Stimulated activated memory B cell treated with anti-CD40 and anti-IgM and Interleukin-4, amounts not matched to agents 10 μg/mL and 1 μg/mL and 100 μg/mL, for 72 hours (primary cell): ENCODE data around the gene SETX.

Experiments used
- ATAC-seq: fragments of 150-1000 bp; cut with Tn5 transposase; 2 replicates; pipeline ENCODE4 v1.10.0; 2021
- H3K27ac Mint-ChIP-seq: one replicate; pipeline ENCODE4 v1.8.0; 2022; ENCODE audit warnings: mild to moderate bottlenecking, mixed read lengths
- H3K27me3 Mint-ChIP-seq: one replicate; pipeline ENCODE4 v1.8.0; 2022; ENCODE audit warnings: mixed read lengths
- H3K36me3 Mint-ChIP-seq: one replicate; pipeline ENCODE4 v1.8.0; 2022; ENCODE audit warnings: mixed read lengths
- H3K4me1 Mint-ChIP-seq: one replicate; pipeline ENCODE4 v1.8.0; 2022; ENCODE audit warnings: mixed read lengths
- H3K4me3 Mint-ChIP-seq: one replicate; pipeline ENCODE4 v1.8.0; 2022; ENCODE audit warnings: mild to moderate bottlenecking, moderate library complexity, mixed read lengths
- H3K9me3 Mint-ChIP-seq: one replicate; pipeline ENCODE4 v1.8.0; 2022; ENCODE audit warnings: mixed read lengths

The SETX gene

DNA sequence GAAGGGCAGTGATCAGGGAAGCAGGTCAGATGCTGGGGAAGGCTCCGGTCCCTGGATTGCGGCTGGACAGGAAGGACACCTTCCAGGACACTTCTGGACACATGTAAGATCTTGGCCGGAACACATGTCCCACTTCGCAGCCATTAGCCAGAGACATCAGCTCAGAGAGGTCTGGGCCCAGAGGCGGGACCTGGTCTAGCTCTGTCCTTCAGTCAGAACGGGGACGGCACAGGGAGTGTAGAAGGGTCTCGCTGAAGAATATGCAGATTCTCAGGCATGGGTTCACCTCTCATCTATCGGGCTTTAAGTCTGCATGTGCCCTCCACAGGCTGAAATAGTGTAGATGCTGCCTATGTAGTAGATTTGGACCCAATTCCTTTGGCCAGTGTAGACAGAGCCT is 119.7 kb downstream of the SETX start:
- H3K4me3 Mint-ChIP-seq = no peak overlapping the region
- peaks cover 29% of the 10 kb centered on the region for H3K4me1 Mint-ChIP-seq
- no peaks in the 10 kb centered on the region for H3K9me3 Mint-ChIP-seq
- H3K36me3 Mint-ChIP-seq = no peaks in the 10 kb centered on the region
- H3K27me3 Mint-ChIP-seq = peaks cover 29% of the 10 kb centered on the region
- no peak overlapping the region for H3K27ac Mint-ChIP-seq
- ATAC-seq = no peak

DNA sequence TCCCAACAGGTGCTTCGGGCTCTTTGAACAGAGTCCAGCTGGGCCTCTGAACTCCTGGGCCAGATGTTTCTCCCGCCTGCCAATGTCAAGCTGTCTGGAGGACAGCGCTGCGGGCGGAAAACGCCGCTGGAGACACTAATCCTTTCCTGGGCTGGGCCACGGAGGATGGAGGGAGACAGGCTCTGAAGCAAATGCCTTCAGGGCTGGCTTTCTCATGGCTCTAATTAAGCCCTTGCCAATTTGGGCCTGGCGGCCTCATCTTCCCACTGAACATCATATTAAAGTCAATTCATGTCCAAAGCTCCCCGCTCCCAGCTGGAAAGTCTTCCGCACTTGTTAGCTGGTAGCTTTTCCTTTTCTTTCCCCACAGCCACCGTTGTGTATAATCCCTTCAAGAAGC is 120.3 kb downstream of the SETX start:
- no peak overlapping the region for H3K4me3 Mint-ChIP-seq

DNA sequence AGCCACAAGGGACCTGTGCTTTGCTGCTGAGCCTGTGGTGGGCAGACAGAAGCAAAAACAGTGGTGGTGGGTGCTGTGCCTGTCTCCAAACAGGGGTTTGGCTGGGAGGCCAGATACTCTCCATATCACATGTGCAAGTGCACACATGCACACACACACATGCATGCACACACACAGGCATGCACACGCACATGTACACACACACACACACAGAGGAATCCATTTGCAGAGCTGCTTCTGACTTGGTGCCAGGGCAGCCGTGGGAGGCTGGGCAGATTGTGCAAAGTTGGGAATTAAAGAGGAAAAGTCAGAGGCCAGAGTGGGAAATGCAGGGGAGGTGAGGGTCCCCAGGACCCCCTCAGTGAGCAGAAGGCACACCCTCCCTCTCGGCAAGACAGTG is 121.6 kb downstream of the SETX start:
- H3K27ac Mint-ChIP-seq = no peak overlapping the region
- H3K9me3 Mint-ChIP-seq = no peaks in the 10 kb centered on the region
- H3K4me1 Mint-ChIP-seq = peaks cover 13% of the 10 kb centered on the region
- no peaks in the 10 kb centered on the region for H3K36me3 Mint-ChIP-seq
- no peak overlapping the region for H3K4me3 Mint-ChIP-seq
- no peak for ATAC-seq
- H3K27me3 Mint-ChIP-seq = peaks cover 49% of the 10 kb centered on the region

More for the DNA sequence above, 120.3 kb downstream of the SETX start:
- no peaks in the 10 kb centered on the region for H3K9me3 Mint-ChIP-seq
- ATAC-seq = no peak
- peaks cover 23% of the 10 kb centered on the region for H3K4me1 Mint-ChIP-seq
- H3K27me3 Mint-ChIP-seq = peaks cover 35% of the 10 kb centered on the region
- no peaks in the 10 kb centered on the region for H3K36me3 Mint-ChIP-seq
- H3K27ac Mint-ChIP-seq = no peak overlapping the region

DNA sequence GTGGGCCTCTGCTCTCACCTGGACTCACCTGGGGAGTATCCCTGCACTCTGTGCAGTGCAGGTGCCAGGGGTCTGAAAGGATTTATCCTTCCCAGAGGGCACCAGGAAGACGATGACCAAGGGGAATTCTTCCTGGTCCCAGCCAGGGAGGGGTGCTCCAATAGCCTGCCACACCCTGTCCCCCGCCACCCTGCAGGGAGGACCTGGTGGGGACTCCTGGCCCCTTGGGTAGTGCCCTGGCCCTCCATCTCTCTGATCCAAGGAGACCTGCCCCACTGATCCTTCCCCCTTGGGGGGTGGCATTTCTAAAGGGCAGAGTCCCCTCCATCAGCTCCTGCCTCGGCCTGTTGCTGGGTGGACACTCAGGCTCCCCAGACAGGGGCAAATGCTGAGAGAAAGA is 122.3 kb downstream of the SETX start:
- Mint-ChIP-seq H3K36me3 (no peaks in the 10 kb centered on the region), H3K27me3 (peaks cover 55% of the 10 kb centered on the region), H3K4me3 (no peak overlapping the region), H3K4me1 (peaks cover 13% of the 10 kb centered on the region), H3K9me3 (no peaks in the 10 kb centered on the region), H3K27ac (no peak overlapping the region)
- ATAC-seq = no peak

DNA sequence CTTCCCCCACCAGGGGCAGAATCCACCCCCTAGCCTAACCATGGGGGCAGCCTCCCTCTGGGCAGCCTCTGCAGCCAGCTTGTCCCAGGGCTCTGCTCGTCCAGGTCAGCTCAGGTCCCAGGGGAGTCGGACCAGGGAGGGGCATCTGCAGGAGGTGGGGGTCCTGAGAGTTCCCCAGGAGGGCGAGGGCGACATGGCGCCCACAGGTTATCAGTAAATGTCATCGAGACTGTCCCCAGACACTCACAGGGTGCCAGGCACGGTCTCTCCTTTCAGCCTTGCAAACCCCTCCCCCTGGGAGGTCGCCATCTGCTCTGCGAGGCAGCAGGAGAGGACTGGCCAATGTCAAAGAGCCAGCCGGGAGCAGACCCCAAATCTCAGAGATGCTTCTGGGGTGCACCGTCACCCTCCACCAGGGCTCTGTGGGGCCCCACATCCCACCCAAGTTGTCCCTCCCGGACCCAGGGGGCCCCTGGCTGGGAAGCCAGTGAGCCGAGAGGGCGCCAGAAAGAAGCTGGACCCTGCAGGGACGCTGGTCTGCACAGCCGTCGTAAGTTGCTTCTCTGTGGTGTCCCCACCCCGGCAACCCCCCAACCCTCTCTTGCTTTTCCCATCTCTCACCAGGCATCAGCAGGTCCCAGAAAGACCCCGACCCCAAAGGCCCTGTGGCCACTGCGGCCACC is 123.6 kb downstream of the SETX start:
- H3K36me3 Mint-ChIP-seq = no peaks in the 10 kb centered on the region
- ATAC-seq = no peak
- no peak overlapping the region for H3K27ac Mint-ChIP-seq
- H3K4me3 Mint-ChIP-seq = no peak overlapping the region
- peaks cover 67% of the 10 kb centered on the region for H3K27me3 Mint-ChIP-seq
- no peaks in the 10 kb centered on the region for H3K9me3 Mint-ChIP-seq
- H3K4me1 Mint-ChIP-seq = peaks cover 7% of the 10 kb centered on the region

DNA sequence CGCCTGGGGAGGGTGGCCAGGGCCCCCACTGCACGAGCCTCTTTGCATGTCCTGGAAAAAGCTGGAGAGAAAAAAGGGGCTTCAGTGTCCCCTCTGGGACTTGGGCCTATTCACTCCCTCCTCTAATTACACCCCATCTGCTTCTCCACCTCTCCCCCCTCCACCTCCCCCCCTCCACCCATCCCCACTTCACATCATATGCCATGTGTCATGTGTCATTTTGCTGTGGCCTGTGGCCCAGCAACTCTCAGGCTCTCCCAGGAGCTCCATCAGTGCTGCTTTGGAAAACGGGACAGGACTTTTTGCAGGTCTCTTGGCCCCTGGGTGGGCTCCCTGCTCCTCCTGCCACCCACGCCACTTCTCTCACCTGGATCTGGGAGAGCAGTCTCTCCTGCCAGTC is 124.2 kb downstream of the SETX start:
- H3K9me3 Mint-ChIP-seq = no peaks in the 10 kb centered on the region
- peaks cover 67% of the 10 kb centered on the region for H3K27me3 Mint-ChIP-seq
- peaks cover 1% of the 10 kb centered on the region for H3K4me1 Mint-ChIP-seq
- no peak overlapping the region for H3K27ac Mint-ChIP-seq
- ATAC-seq = no peak
- H3K36me3 Mint-ChIP-seq = no peaks in the 10 kb centered on the region
- no peak overlapping the region for H3K4me3 Mint-ChIP-seq

DNA sequence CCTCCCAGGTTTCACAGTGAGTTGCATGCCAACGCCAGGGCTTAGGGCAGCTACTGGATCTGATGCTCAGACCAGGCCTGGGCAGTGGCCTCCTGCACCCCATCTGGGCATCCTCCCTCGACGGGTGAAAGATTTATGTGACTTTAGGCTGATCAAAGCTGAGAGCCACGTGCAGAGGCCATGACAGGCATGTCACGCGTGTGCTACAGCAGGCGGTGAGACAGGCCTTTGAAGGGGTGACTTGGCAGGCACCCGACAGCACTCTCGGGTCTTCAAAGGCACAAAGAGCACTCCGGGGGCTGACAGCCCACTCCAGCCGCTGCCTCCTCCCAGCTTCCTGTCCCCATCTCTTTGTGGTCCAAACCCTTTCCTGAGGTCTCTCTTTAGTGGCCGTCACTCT is 126.7 kb downstream of the SETX start:
- Mint-ChIP-seq H3K36me3 (no peaks in the 10 kb centered on the region), H3K27me3 (peaks cover 71% of the 10 kb centered on the region), H3K4me1 (no peaks in the 10 kb centered on the region), H3K27ac (no peak overlapping the region), H3K9me3 (no peaks in the 10 kb centered on the region), H3K4me3 (no peak overlapping the region)
- ATAC-seq = no peak

DNA sequence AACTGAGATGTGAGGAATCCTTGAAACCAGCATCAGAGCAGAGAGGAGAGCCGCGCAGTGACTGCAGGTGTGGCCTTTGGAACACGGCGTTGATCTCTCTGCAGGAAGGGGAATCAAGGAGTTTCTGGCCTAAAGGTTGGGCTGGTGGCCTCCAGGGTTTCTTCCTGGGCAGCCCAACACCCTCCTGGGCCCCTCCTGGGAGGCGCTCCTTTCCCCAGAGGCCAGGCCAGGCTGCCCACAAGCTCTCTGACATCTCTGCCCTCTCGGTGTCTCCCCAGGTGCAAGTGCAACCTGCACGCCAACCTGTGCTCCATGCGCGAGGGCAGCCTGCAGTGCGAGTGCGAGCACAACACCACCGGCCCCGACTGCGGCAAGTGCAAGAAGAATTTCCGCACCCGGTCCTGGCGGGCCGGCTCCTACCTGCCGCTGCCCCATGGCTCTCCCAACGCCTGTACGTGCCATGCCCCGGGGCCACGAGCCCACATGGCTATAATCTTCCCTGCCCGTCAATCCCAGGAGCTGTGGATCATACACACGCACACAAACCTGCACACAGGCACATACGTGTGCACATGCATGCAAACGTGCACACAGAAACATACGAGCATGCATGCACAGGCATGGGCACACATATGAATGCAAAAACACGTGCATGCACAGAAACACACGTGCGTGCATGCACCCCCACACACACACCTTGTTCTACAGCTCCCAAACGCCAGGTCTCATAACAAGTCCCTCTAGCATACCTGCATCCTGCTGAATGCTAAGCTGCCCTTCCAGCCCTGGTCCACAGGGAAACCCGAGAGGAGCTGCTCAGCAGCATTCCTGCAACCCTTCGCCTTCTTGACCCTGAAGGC is 128.0 kb downstream of the SETX start:
- no peaks in the 10 kb centered on the region for H3K36me3 Mint-ChIP-seq
- no peak overlapping the region for H3K27ac Mint-ChIP-seq
- no peak overlapping the region for H3K4me3 Mint-ChIP-seq
- no peak for ATAC-seq
- H3K9me3 Mint-ChIP-seq = no peaks in the 10 kb centered on the region
- H3K4me1 Mint-ChIP-seq = no peaks in the 10 kb centered on the region
- H3K27me3 Mint-ChIP-seq = peaks cover 76% of the 10 kb centered on the region

DNA sequence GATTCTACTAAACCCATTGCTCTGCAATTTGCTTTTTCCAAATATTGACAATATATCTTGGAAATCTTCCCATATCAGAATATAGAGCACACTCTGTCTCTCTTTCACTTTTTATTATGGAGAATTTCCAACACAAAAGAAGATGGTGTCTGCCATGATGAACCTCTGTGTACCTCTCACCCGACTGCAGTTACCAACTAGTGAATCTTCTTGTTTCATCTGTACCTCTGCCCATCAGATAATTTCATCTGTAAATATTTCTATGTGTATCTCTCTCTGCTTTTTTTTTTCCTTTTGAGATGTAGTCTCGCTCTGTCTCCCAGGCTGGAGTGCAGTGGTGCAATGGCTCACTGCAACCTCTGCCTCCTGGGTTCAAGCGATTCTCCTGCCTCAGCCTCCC is 130.1 kb downstream of the SETX start:
- no peaks in the 10 kb centered on the region for H3K9me3 Mint-ChIP-seq
- H3K4me3 Mint-ChIP-seq = no peak overlapping the region
- no peaks in the 10 kb centered on the region for H3K36me3 Mint-ChIP-seq
- no peak for ATAC-seq
- no peak overlapping the region for H3K27ac Mint-ChIP-seq
- no peaks in the 10 kb centered on the region for H3K4me1 Mint-ChIP-seq
- H3K27me3 Mint-ChIP-seq = peaks cover 67% of the 10 kb centered on the region

DNA sequence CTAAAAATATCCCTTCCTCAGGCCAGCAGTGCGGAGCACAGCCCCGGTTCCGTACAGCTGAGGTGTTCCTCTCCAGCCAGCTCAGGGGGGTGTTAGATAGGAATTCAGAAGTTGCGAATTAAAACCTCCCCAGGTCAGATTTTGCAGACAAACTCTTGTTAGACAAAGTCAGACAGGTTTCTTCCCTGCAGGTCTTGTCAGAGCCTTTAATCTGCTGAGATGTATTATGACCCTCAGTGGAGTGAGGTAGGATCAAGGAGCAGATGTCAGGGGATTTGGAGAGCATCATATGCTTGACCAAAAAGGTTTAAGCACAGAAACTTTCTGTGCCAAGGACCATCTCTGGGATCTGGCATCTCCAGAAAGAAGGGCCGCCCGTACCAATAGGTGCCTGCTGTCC is 132.8 kb downstream of the SETX start:
- no peak overlapping the region for H3K4me3 Mint-ChIP-seq
- peaks cover 40% of the 10 kb centered on the region for H3K27me3 Mint-ChIP-seq
- no peaks in the 10 kb centered on the region for H3K36me3 Mint-ChIP-seq
- H3K4me1 Mint-ChIP-seq = no peaks in the 10 kb centered on the region
- H3K9me3 Mint-ChIP-seq = no peaks in the 10 kb centered on the region
- H3K27ac Mint-ChIP-seq = no peak overlapping the region
- ATAC-seq = no peak

DNA sequence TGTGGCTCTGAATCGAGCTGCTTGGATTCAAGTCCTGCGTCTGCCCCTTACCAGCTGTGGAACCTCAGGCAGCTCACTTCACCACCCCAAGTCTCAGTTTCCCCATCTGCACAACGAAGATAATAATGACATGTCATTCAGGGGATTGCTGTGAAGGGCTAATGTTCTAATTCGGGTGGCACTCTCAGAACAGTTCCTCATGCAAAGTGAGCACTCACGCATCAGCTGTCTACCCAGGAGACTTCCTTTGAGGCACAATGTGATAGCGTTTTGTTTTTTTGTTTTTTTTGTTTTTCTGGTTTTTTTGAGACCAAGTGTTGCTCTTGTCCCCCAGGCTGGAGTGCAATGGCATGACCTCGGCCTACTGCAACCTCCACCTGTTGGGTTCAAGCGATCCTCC is 136.6 kb downstream of the SETX start:
- no peaks in the 10 kb centered on the region for H3K4me1 Mint-ChIP-seq
- no peaks in the 10 kb centered on the region for H3K9me3 Mint-ChIP-seq
- H3K27ac Mint-ChIP-seq = no peak overlapping the region
- no peak for ATAC-seq
- H3K27me3 Mint-ChIP-seq = peaks cover 51% of the 10 kb centered on the region
- H3K36me3 Mint-ChIP-seq = no peaks in the 10 kb centered on the region
- H3K4me3 Mint-ChIP-seq = no peak overlapping the region

DNA sequence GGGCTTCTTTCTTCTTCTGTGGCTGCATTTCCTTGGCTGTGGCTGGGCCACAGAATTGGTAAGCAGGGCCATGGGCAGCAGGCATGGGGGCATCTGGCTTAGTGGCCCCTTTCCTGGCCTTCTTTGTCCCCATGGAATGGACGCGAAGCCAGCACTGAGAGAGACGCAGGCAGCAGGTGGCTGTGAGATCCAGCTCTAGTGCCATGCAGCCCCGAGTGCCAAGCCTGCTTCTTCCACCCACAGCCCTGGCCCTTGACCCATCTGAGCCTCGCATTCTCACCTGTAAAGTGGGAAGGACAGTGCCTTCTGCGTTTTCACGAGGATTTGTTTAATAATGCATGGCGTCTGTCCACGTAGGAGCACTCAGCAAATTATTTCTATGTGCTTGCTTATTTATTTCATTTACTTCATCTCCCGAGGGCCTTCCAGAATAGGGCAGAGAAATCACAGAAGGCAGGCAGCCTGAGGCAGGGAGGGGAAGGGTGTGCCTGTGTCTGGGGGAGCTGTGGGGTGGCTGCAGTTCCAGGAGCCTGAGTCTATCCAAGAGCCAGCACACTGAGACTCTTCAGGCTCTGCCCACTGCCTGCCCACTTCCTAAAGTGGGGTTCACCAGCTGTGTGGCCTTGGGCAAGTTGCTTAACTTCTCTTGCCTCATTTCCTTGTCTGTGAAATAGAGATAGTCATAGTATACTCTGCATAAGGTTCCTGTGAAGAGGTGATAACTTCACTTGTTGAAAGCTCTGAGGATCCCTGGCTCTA is 137.7 kb downstream of the SETX start:
- no peaks in the 10 kb centered on the region for H3K9me3 Mint-ChIP-seq
- H3K4me3 Mint-ChIP-seq = no peak overlapping the region
- no peak for ATAC-seq
- H3K36me3 Mint-ChIP-seq = no peaks in the 10 kb centered on the region
- H3K4me1 Mint-ChIP-seq = no peaks in the 10 kb centered on the region
- H3K27me3 Mint-ChIP-seq = peaks cover 39% of the 10 kb centered on the region
- H3K27ac Mint-ChIP-seq = no peak overlapping the region

DNA sequence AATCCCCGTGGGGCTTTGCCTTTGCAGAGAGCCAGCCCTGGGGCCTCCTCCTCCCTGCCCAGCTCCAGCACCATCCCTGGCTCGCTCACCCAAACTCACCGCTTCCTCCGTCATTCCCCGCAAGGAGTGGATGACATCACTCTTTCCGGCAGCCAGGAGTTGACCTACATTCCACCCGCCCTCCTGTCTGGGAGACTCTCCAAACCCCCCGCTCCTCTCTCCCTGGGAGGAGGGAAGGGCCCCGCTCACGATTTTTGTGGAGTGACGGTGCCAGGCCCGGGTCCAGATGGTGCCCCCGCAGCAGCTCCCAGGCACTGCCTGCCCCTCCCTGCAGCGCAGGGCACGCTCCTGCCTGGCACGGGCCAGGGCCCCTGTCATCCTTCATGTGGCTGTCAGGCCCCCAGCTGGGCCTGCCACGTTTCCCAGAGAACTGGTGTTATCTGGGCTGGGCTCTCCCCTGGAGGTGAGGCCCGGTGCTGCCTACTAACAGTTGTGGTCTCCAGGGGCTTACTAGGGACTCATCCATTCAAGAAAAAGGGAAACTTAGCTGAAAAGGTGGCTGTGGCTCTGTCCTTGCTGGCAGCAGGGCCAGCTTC is 140.7 kb downstream of the SETX start:
- Mint-ChIP-seq H3K4me1 (no peaks in the 10 kb centered on the region), H3K4me3 (no peak overlapping the region)

DNA sequence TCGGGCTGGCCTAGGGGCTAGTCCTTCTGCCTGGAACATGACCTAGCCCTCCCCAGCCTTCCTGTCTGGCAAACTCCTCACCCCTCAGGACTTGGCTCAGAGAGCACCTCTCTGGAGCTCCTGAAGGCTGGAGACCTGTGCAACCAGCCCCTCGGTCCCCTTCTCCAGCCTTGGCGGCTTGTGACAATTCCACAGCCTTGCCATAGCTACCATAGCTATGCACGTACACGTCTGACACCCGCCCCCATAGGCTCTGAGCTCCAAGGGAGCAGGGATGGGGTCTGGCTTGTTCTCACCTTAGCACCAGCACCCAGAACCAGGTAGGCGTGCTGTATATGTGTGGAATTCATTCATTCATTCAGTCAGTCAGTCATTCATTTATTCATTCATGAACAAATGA is 143.2 kb downstream of the SETX start:
- ATAC-seq = no peak
- Mint-ChIP-seq H3K9me3 (no peaks in the 10 kb centered on the region), H3K27me3 (peaks cover 45% of the 10 kb centered on the region), H3K27ac (no peak overlapping the region), H3K4me3 (no peak overlapping the region), H3K4me1 (peaks cover 6% of the 10 kb centered on the region), H3K36me3 (no peaks in the 10 kb centered on the region)

More for the DNA sequence above, 140.7 kb downstream of the SETX start:
- Mint-ChIP-seq H3K36me3 (no peaks in the 10 kb centered on the region), H3K27ac (no peak overlapping the region), H3K27me3 (peaks cover 27% of the 10 kb centered on the region), H3K9me3 (no peaks in the 10 kb centered on the region)
- ATAC-seq = no peak
